Activated CD4-positive, alpha-beta T cell treated with anti-CD3 and anti-CD28 coated beads, Interleukin-2, Interleukin-4, amounts not matched to agents 100 ng/mL and 50 ng/mL, durations not matched to agents 16 hours and 8 hours (primary cell): Measurements from ENCODE around the gene ATXN7L1.

Experiments
- DNase-seq: peaks from one replicate; pipeline ENCODE4 v3.0.0-alpha.2; 2020; ENCODE audit warnings: low spot score

ATXN7L1 gene

GRCh38 chr7:105778956-105779355 lies 97.4 kb downstream of the ATXN7L1 start:
- DNase-seq, result no peak

- DNase-seq, result no peak
Measured at GRCh38 chr7:105776986-105777910, 99.2 kb downstream of the ATXN7L1 start.

GRCh38 chr7:105776068-105776790 lies 100.2 kb downstream of the ATXN7L1 start:
- DNase-seq, result no peak

- no peak for DNase-seq
Measured at GRCh38 chr7:105775580-105775979, 100.8 kb downstream of the ATXN7L1 start.

- DNase-seq, result no peak
Measured at GRCh38 chr7:105773030-105773460, 103.4 kb downstream of the ATXN7L1 start.

GRCh38 chr7:105769901-105770628 lies 106.3 kb downstream of the ATXN7L1 start:
- peak; percentile 56 for DNase-seq

- peak; percentile 41 for DNase-seq
Measured at GRCh38 chr7:105768898-105769507, 107.4 kb downstream of the ATXN7L1 start.

GRCh38 chr7:105768117-105768516 lies 108.3 kb downstream of the ATXN7L1 start:
- no peak for DNase-seq

- DNase-seq, result peak; percentile 83
Measured at GRCh38 chr7:105766421-105767073, 109.9 kb downstream of the ATXN7L1 start.

GRCh38 chr7:105765846-105766245 lies 110.6 kb downstream of the ATXN7L1 start:
- DNase-seq, result no peak

GRCh38 chr7:105764506-105764905 lies 111.9 kb downstream of the ATXN7L1 start:
- no peak for DNase-seq

- no peak for DNase-seq
Measured at GRCh38 chr7:105760551-105761447, 115.6 kb downstream of the ATXN7L1 start.

GRCh38 chr7:105759670-105760550 lies 116.5 kb downstream of the ATXN7L1 start:
- DNase-seq, result no peak

- DNase-seq, result no peak
Measured at GRCh38 chr7:105756367-105756766, 120.0 kb downstream of the ATXN7L1 start.

- no peak for DNase-seq
Measured at GRCh38 chr7:105752671-105753275, 123.6 kb downstream of the ATXN7L1 start.

GRCh38 chr7:105751054-105751453 lies 125.3 kb downstream of the ATXN7L1 start:
- DNase-seq, result no peak

- no peak for DNase-seq
Measured at GRCh38 chr7:105748701-105749100, 127.7 kb downstream of the ATXN7L1 start.

- no peak for DNase-seq
Measured at GRCh38 chr7:105745681-105746330, 130.6 kb downstream of the ATXN7L1 start.
